Breast epithelium (tissue), 4 donors: ENCODE results near the gene UNC79. TPM values are rescaled to one million over a fixed set of nuclear protein-coding genes. Genes with fewer than 3 reads are reported as not detected.

Source experiments
- DNase-seq, 2 donors: peaks; one replicate each; pipeline ENCODE4 v3.0.0-alpha.2; 2019; ENCODE audit warnings: low spot score in 2 of 2
- H3K27ac ChIP-seq, 2 donors: fragments of 200-600 bp; sonication (generic) in 1 of 2; one replicate each; pipeline ENCODE4 v1.5.1; 2016 to 2019; ENCODE audit warnings: mild to moderate bottlenecking in 1 of 2
- H3K27me3 ChIP-seq, 2 donors: fragments of 200-600 bp; sonication (generic) in 1 of 2; one replicate each; pipeline versions ENCODE4 v1.5.1 to v1.6.0; 2017 to 2019; ENCODE audit warnings: control low read depth in 1 of 2, mild to moderate bottlenecking in 1 of 2
- H3K36me3 ChIP-seq: fragments of 200-600 bp; one replicate; pipeline ENCODE4 v1.5.1; 2019
- H3K4me1 ChIP-seq, 2 donors: fragments of 200-600 bp; sonication (generic); one replicate each; pipeline ENCODE4 v1.5.1; 2016 to 2019; ENCODE audit warnings: control low read depth in 1 of 2
- H3K4me3 ChIP-seq, 3 donors: fragments of 200-600 bp; sonication (generic); 1 replicate in 2 of 3; 2 replicates in 1 of 3; pipeline ENCODE4 v1.5.1; 2016 to 2019; ENCODE audit warnings: mild to moderate bottlenecking in 3 of 3, moderate library complexity in 2 of 3
- H3K9me3 ChIP-seq, 2 donors: fragments of 200-600 bp; sonication (generic) in 1 of 2; one replicate each; pipeline ENCODE4 v1.5.1; 2016 to 2019; ENCODE audit warnings: control low read depth in 1 of 2
- POLR2A ChIP-seq: fragments of 450-650 bp; IDR thresholded peaks from one replicate; pipeline ENCODE4 v1.6.1; 2016; ENCODE audit warnings: antibody characterized with exemption, mild to moderate bottlenecking, moderate library complexity
- POLR2AphosphoS5 ChIP-seq, 3 donors: sonication (generic); formaldehyde crosslinking; IDR thresholded peaks; one replicate each; pipeline ENCODE4 v1.6.1; 2017; ENCODE audit warnings: antibody characterized with exemption in 3 of 3
- intact Hi-C: fragments of 100-400 bp; cut with DNase I; formaldehyde crosslinking; loops from one replicate; pipeline ENCODE4 v1.15.1; 2023; ENCODE audit warnings: low total_unique reads
- total RNA-seq, 3 donors: library from RNA; depleted of rRNA; stranded (reverse); fragments of >200 nt; gene quantifications; one replicate each; pipeline ENCODE4 v1.1.0, GENCODE V29; 2016
- TF ChIP-seq, protein P1 (sequence below), 3 donors: fragments of 450-650 bp; IDR thresholded peaks; one replicate each; pipeline ENCODE4 v1.5.1; 2016 to 2017; ENCODE audit warnings: antibody characterized with exemption in 3 of 3, mild to moderate bottlenecking in 3 of 3, moderate library complexity in 3 of 3

UNC79 gene
- total RNA-seq, 3 donors from 2014 or later: 0.29 to 0.32 TPM; not detected in 1

DNA sequence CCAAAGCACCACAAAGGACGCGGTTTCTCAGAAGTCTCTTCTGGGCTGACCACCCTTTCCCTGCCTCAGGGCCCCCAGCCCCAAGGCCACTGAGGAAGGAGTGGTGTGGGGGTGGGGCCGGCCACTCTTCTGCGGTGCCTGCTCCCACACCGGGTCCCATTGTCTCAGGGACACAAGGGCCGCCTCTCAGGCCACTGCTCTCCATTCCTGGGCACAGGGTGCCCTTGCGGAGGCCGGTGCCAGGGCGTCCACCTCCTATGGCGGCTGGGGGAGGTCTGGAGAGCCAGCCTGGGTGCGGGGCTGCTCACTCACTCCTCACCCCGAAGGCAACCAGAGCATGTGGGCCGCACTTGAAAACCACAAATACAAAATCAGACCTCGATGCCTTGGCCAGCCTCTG lies 313.4 kb downstream of the UNC79 start:
- Histone ChIP-seq H3K27me3 (no peaks in the 10 kb centered on the region), H3K27ac (no peak overlapping the region), H3K36me3 (no peaks in the 10 kb centered on the region), H3K9me3 (no peaks in the 10 kb centered on the region), H3K4me1 (no peaks in the 10 kb centered on the region), H3K4me3 (no peak overlapping the region)
- TF ChIP-seq POLR2AphosphoS5 (IDR thresholded peaks at IDR 0.05): no peak
- TF ChIP-seq POLR2A: no peak
- TF ChIP-seq, protein P1, sequence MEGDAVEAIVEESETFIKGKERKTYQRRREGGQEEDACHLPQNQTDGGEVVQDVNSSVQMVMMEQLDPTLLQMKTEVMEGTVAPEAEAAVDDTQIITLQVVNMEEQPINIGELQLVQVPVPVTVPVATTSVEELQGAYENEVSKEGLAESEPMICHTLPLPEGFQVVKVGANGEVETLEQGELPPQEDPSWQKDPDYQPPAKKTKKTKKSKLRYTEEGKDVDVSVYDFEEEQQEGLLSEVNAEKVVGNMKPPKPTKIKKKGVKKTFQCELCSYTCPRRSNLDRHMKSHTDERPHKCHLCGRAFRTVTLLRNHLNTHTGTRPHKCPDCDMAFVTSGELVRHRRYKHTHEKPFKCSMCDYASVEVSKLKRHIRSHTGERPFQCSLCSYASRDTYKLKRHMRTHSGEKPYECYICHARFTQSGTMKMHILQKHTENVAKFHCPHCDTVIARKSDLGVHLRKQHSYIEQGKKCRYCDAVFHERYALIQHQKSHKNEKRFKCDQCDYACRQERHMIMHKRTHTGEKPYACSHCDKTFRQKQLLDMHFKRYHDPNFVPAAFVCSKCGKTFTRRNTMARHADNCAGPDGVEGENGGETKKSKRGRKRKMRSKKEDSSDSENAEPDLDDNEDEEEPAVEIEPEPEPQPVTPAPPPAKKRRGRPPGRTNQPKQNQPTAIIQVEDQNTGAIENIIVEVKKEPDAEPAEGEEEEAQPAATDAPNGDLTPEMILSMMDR (IDR thresholded peaks at IDR 0.05): no peak
- intact Hi-C loops: no loop called here
- no peak for DNase-seq

DNA sequence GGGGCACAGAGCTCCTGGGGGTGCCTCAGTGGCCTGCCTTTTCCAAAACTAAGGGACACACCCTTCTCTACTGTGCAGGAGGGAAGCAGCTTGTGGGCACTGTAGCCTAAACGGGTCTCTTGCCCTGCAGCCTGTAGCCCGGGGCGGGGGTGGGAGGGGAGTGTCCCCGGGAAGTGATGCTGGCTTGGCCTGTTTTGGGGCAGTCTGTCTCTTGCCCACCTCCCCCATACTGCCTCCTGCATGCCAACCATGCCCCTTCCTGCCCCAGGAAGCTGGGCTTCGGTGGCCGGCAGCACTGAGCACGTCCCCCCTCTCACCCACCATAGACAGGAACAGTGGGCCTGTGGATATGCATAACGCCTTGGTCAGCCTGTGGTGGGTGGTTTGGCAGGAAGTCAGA lies 314.1 kb downstream of the UNC79 start:
- H3K4me3 ChIP-seq: no peak overlapping the region
- no peaks in the 10 kb centered on the region for H3K27me3 ChIP-seq
- intact Hi-C loops: no loop called here
- no peaks in the 10 kb centered on the region for H3K9me3 ChIP-seq
- H3K27ac ChIP-seq: no peak overlapping the region
- TF ChIP-seq POLR2A (no peak), POLR2AphosphoS5 (IDR thresholded peaks at IDR 0.05) (no peak)
- TF ChIP-seq, protein P1 (IDR thresholded peaks at IDR 0.05): no peak
- DNase-seq: no peak
- H3K4me1 ChIP-seq: no peaks in the 10 kb centered on the region
- no peaks in the 10 kb centered on the region for H3K36me3 ChIP-seq

DNA sequence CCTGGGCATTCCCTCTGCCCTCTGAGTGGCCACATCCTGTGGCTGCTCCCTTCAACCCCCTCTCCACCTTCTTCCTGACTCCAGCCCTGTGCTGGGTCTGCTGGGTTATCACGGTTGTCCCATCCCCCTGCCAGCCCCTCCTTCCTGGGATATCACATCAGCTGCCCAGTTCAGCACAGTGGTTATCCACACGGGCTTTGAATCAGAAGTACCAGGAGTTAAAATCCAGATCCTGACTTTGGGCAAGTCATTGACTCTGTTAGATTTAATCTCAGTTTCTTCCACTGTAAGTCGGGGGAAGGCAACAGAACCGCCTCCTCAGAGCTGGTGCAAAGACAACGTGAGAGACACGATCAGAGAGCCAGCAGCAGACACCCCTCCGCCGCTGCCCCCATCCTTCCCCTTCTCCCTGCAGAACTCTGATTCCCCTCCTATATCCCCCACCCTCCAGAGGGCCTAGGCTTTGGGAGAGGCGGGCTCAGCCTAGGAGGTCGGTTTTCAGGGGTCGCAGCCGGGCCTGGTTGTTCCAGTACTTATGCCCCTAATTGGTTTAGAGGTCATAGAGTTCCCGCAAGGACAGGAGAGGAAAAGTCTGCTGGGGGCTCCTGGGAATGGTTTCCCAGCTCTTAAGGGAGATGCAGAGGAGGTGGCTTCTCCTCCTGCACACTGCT lies 315.0 kb downstream of the UNC79 start:
- H3K27me3 ChIP-seq: no peaks in the 10 kb centered on the region
- DNase-seq: no peak
- no peaks in the 10 kb centered on the region for H3K9me3 ChIP-seq
- no peak overlapping the region for H3K4me3 ChIP-seq
- H3K4me1 ChIP-seq: no peaks in the 10 kb centered on the region
- no peaks in the 10 kb centered on the region for H3K36me3 ChIP-seq
- H3K27ac ChIP-seq: no peak overlapping the region
- TF ChIP-seq POLR2AphosphoS5 (IDR thresholded peaks at IDR 0.05) (no peak), POLR2A (no peak)
- TF ChIP-seq, protein P1 (IDR thresholded peaks at IDR 0.05): no peak
- intact Hi-C loops: no loop called here

DNA sequence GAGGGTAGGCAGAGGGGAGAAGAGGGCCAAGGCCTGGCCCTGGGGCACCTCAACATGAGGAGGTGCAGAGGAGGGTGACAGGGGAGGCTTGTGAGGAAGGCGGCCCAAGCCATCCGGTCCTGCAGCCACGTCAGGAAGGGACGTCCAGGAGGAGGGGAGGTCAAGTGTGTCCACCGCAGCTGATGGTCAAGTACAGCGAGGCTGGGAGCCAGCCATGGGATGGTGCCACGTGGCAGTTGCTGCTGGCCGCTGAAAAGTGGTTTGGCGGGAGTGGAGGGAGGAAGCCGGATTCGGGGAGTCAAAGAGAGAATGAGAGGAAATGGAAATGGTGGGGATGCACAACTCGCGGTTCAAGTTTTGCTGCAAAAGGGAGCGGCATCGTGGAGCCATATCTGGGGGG lies 316.4 kb downstream of the UNC79 start:
- no peaks in the 10 kb centered on the region for H3K4me1 ChIP-seq
- no peak for DNase-seq
- no peaks in the 10 kb centered on the region for H3K9me3 ChIP-seq
- no peaks in the 10 kb centered on the region for H3K27me3 ChIP-seq
- no peaks in the 10 kb centered on the region for H3K36me3 ChIP-seq
- no peak overlapping the region for H3K27ac ChIP-seq
- no peak for TF ChIP-seq POLR2AphosphoS5 (IDR thresholded peaks at IDR 0.05)
- no peak overlapping the region for H3K4me3 ChIP-seq
- intact Hi-C loops: no loop called here

DNA sequence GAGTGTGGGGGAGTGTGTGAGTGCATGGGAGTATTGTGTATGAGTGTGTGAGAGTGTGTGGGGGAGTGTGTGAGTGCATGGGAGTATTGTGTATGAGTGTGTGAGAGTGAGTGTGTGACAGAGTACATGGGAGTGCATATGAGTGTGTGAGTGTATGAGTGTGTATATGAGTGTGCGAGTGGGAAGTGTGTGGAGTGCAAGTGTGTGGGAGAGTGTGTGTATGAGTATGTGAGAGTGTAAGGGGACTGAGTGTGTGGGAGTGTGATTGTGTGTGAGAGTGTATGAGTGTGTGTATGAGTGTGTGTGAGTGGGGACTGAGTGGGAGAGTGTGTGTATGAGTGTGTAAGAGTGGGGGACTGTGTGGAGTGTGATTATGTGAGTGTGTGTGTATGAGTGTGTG lies 316.8 kb downstream of the UNC79 start:
- no peaks in the 10 kb centered on the region for H3K36me3 ChIP-seq
- H3K4me3 ChIP-seq: no peak overlapping the region
- H3K9me3 ChIP-seq: no peaks in the 10 kb centered on the region
- TF ChIP-seq POLR2AphosphoS5 (IDR thresholded peaks at IDR 0.05) (no peak), POLR2A (no peak)
- TF ChIP-seq, protein P1 (IDR thresholded peaks at IDR 0.05): no peak
- H3K27ac ChIP-seq: no peak overlapping the region
- intact Hi-C loops: no loop called here
- no peaks in the 10 kb centered on the region for H3K27me3 ChIP-seq
- no peaks in the 10 kb centered on the region for H3K4me1 ChIP-seq
- no peak for DNase-seq
